SK-N-SH (cell line): Measurements from ENCODE around the gene STX18. TPM values are rescaled to one million over a fixed set of nuclear protein-coding genes. Genes with fewer than 3 reads are reported as not detected.
A peak's percentile ranks its signal among the peaks of the same experiment; 100 is the strongest.

Experiments used
- CTCF ChIA-PET: fragments of 300-600, 350-600 bp; formaldehyde crosslinking; extraction: SDS; loops from one replicate; lab custom pipeline; 2021; lab: Yijun Ruan, JAX
- POLR2A ChIA-PET: fragments of 350-600 bp; sonication (Branson Sonifier 250); formaldehyde crosslinking; extraction: SDS; loops from one replicate; lab custom pipeline; 2020; ENCODE audit warnings: antibody characterized with exemption, inconsistent platforms; lab: Yijun Ruan, JAX
- DNase-seq: peaks from one replicate; pipeline ENCODE4 v3.0.0; 2012
- H2AFZ ChIP-seq: fragments of 200-600 bp; sonication (generic); 2 replicates; pipeline ENCODE4 v1.8.1; 2016; ENCODE audit warnings: antibody characterized with exemption, mild to moderate bottlenecking, low read depth
- H3F3A ChIP-seq: fragments of 200-600 bp; sonication (generic); replicated peaks from 2 replicates; pipeline ENCODE3; 2016; ENCODE audit warnings: antibody characterized with exemption, mild to moderate bottlenecking; ENCODE audit not compliant: insufficient read depth
- H3K27ac ChIP-seq, 2 experiments: fragments of 200-500 bp in 1 of 2; fragments of 200-600 bp in 1 of 2; sonication (Bioruptor generic) in 1 of 2; sonication (generic), shearing (Covaris generic) in 1 of 2; 2 replicates each; pipeline versions ENCODE4 v1.5.1 to v1.6.1; 2014 to 2016; ENCODE audit warnings: low read depth in 2 of 2, inconsistent platforms in 1 of 2, low read length in 1 of 2, mild to moderate bottlenecking in 1 of 2, mixed read lengths in 1 of 2
- H3K27me3 ChIP-seq: fragments of 200-600 bp; sonication (generic), shearing (Covaris generic); 2 replicates; pipeline ENCODE4 v1.6.1; 2016; ENCODE audit warnings: mixed run types; ENCODE audit not compliant: insufficient read depth
- H3K36me3 ChIP-seq, 2 experiments: fragments of 200-500 bp in 1 of 2; fragments of 200-600 bp in 1 of 2; sonication (Bioruptor generic) in 1 of 2; sonication (generic) in 1 of 2; replicated peaks in 1 of 2; 2 replicates each; pipeline versions ENCODE3 to v1.5.1; 2014 to 2016; ENCODE audit warnings: low read length in 1 of 2, mild to moderate bottlenecking in 1 of 2; ENCODE audit not compliant: insufficient read depth in 2 of 2, control insufficient read depth in 1 of 2
- H3K4me1 ChIP-seq, 2 experiments: fragments of 200-500 bp in 1 of 2; fragments of 200-600 bp in 1 of 2; sonication (Bioruptor generic) in 1 of 2; sonication (generic), shearing (Covaris generic) in 1 of 2; 2 replicates each; pipeline versions ENCODE4 v1.5.1 to v1.6.1; 2014 to 2016; ENCODE audit warnings: low read depth in 1 of 2, low read length in 1 of 2, mixed run types in 1 of 2; ENCODE audit not compliant: insufficient read depth in 2 of 2, control insufficient read depth in 1 of 2
- H3K4me2 ChIP-seq: fragments of 200-600 bp; sonication (generic), shearing (Covaris generic); 2 replicates; pipeline ENCODE4 v1.6.1; 2017; ENCODE audit warnings: mixed run types
- H3K4me3 ChIP-seq, 2 experiments: fragments of 200-500 bp in 1 of 2; fragments of 200-600 bp in 1 of 2; sonication (Bioruptor generic) in 1 of 2; sonication (generic), shearing (Covaris generic) in 1 of 2; 2 replicates each; pipeline versions ENCODE4 v1.5.1 to v1.8.1; 2014 to 2016; ENCODE audit warnings: low read depth in 2 of 2, inconsistent platforms in 1 of 2, low read length in 1 of 2, mild to moderate bottlenecking in 1 of 2, mixed read lengths in 1 of 2, moderate library complexity in 1 of 2
- H3K79me2 ChIP-seq: fragments of 200-600 bp; sonication (generic); 2 replicates; pipeline ENCODE4 v1.8.1; 2017; ENCODE audit warnings: mild to moderate bottlenecking; ENCODE audit not compliant: insufficient read depth
- H3K9ac ChIP-seq: fragments of 200-600 bp; sonication (generic); 2 replicates; pipeline ENCODE4 v1.6.1; 2017; ENCODE audit warnings: mixed run types
- H3K9me2 ChIP-seq: fragments of 200-600 bp; sonication (generic); 2 replicates; pipeline ENCODE4 v1.6.1; 2017; ENCODE audit warnings: mixed run types
- H3K9me3 ChIP-seq: fragments of 200-600 bp; sonication (generic); 2 replicates; pipeline ENCODE4 v1.6.1; 2017; ENCODE audit warnings: mixed run types, mild to moderate bottlenecking, moderate library complexity
- H4K20me1 ChIP-seq: fragments of 200-600 bp; sonication (generic); 2 replicates; pipeline ENCODE4 v1.6.1; 2017; ENCODE audit warnings: mild to moderate bottlenecking, mixed run types; ENCODE audit not compliant: insufficient read depth
- CHD2 ChIP-seq: fragments of 150-350 bp; IDR thresholded peaks from 2 replicates; pipeline ENCODE4 v1.6.1; 2018; ENCODE audit warnings: low read length; ENCODE audit not compliant: partially characterized antibody
- CTCF ChIP-seq: fragments of 200-600 bp; sonication (generic); IDR thresholded peaks from 2 replicates; pipeline ENCODE4 v1.6.1; 2017; ENCODE audit warnings: antibody characterized with exemption, mild to moderate bottlenecking, moderate library complexity
- ELF1 ChIP-seq: IDR thresholded peaks from 2 replicates; pipeline ENCODE4 v1.4.0; 2012
- EP300 ChIP-seq, 2 experiments: IDR thresholded peaks; 2 replicates each; pipeline versions ENCODE4 v1.4.0 to v1.6.1; 2012; ENCODE audit warnings: borderline replicate concordance in 1 of 2, low read depth in 1 of 2, low read length in 1 of 2
- FOSL2 ChIP-seq: IDR thresholded peaks from 2 replicates; pipeline ENCODE4 v1.4.0; 2012; ENCODE audit warnings: low read depth, mild to moderate bottlenecking, moderate library complexity, borderline replicate concordance
- FOXJ3 ChIP-seq: sonication (generic); formaldehyde crosslinking; IDR thresholded peaks from 2 replicates; pipeline ENCODE4 v1.5.1; 2020; ENCODE audit warnings: mild to moderate bottlenecking, missing genetic modification reagents
- GABPA ChIP-seq: IDR thresholded peaks from 2 replicates; pipeline ENCODE4 v1.4.0; 2012; ENCODE audit warnings: low read depth, mild to moderate bottlenecking
- GATA2 ChIP-seq: sonication (generic); formaldehyde crosslinking; IDR thresholded peaks from 2 replicates; pipeline ENCODE4 v1.5.0; 2020; ENCODE audit warnings: mild to moderate bottlenecking, missing genetic modification reagents
- MXI1 ChIP-seq: IDR thresholded peaks from 2 replicates; pipeline ENCODE4 v1.6.1; 2012; ENCODE audit warnings: mild to moderate bottlenecking, low read depth, low read length, improper control_type of control experiment
- NFIC ChIP-seq: IDR thresholded peaks from 2 replicates; pipeline ENCODE4 v1.4.0; 2012; ENCODE audit warnings: borderline replicate concordance
- REST ChIP-seq: IDR thresholded peaks from 2 replicates; pipeline ENCODE4 v1.6.1; 2012; ENCODE audit warnings: mild to moderate bottlenecking, low read depth, low read length, moderate library complexity
- RFX5 ChIP-seq: IDR thresholded peaks from 2 replicates; pipeline ENCODE4 v1.6.1; 2012; ENCODE audit warnings: mild to moderate bottlenecking, improper control_type of control experiment, low read length
- SMC3 ChIP-seq: IDR thresholded peaks from 2 replicates; pipeline ENCODE4 v1.6.1; 2012; ENCODE audit warnings: low read depth, low read length, improper control_type of control experiment
- TAF1 ChIP-seq: IDR thresholded peaks from 2 replicates; pipeline ENCODE4 v1.6.1; 2012; ENCODE audit warnings: low read depth, mild to moderate bottlenecking, low read length, moderate library complexity, borderline replicate concordance
- TEAD4 ChIP-seq: IDR thresholded peaks from 2 replicates; pipeline ENCODE4 v1.4.0; 2012; ENCODE audit warnings: mild to moderate bottlenecking, borderline replicate concordance; ENCODE audit not compliant: insufficient read depth
- USF2 ChIP-seq: fragments of 150-350 bp; IDR thresholded peaks from 2 replicates; pipeline ENCODE4 v1.6.1; 2017; ENCODE audit warnings: antibody characterized with exemption, low read length, low read depth, borderline replicate concordance
- YY1 ChIP-seq: IDR thresholded peaks from 2 replicates; pipeline ENCODE4 v1.4.0; 2012; ENCODE audit warnings: low read depth, mild to moderate bottlenecking
- ZBTB33 ChIP-seq: IDR thresholded peaks from 2 replicates; pipeline ENCODE4 v1.4.0; 2012; ENCODE audit warnings: low read depth, borderline replicate concordance
- WGBS: methylation state at CpG from one replicate; pipeline ENCODE4 v1.1.6; 2017; ENCODE audit warnings: low lambda C conversion rate; 5-methylcytosine and 5-hydroxymethylcytosine counted together
- polyA plus RNA-seq, 3 experiments: library from polyadenylated mRNA; depleted of rRNA; stranded (reverse); fragments of >200 nt; gene quantifications; 2 replicates each; pipeline ENCODE4 v1.2.3, GENCODE V29; 2012
- TF ChIP-seq, protein P1 (sequence below): IDR thresholded peaks from 2 replicates; pipeline ENCODE4 v1.4.0; 2012; ENCODE audit warnings: low read depth
- TF ChIP-seq, protein P2 (sequence below): IDR thresholded peaks from 2 replicates; pipeline ENCODE4 v1.4.0; 2012; ENCODE audit warnings: low read depth, borderline replicate concordance

STX18 gene
- 17.3 and 22.3 TPM in 2 replicates for polyA plus RNA-seq (2012; rRNA removed)
- 16.2 and 18.5 TPM in 2 replicates for polyA plus RNA-seq (2012; cell fraction: cytosol; rRNA removed)
- 32.5 and 40.2 TPM in 2 replicates for polyA plus RNA-seq (2012; cell fraction: nucleus; rRNA removed)

DNA sequence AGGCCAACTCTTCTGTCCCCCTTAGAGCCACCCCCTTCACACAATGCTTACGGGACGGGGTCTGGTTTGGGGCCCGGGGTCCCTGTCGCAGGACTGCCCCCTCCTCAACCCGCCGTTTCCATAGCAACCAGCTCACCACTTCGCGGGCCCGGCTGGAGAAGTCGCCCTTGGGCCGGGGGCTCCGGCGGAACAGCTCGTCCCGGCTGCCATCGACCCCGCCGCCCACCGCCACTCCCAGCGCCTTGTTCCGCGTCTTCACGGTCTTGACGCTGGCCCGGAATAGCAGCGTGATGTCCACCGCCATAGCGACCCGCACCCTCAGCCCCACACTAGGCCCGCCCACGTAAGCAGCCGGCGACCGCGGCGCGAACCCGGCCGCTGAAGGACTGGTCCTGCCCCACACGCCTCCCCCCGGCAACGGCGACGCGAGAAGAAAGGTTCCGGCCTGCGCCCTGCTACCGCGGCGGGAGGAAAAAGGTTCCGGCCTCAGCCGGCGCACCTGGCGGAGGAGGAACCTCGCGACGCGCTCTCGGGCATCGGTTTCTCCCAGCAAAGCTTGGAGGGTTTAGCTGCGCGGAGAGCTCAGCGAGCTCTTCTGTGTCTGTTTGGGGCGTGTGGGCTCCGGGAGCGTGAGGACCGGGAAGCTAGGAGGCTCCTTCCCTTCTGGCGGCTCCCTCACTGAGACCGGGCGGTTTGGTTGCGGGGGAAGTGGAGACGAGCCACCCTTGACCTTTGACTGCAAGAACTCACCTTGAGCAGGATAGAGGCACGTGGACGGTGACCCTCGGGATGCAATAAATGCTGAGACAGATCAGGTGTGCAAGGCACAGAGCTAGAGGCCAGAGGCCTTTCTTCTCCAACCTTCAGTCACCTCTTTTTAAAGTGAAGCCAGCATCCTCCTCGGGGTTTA lies at the start of gene STX18:
TSS of gene STX18 (minus strand) at position 388 of the 910 bp plus-strand sequence. CDS start at position 304, 84 bp downstream.
- Histone ChIP-seq H3K36me3 (no peaks in the 10 kb centered on the region), H3K79me2 (peaks cover 55% of the 10 kb centered on the region), H3F3A (no peaks in the 10 kb centered on the region), H3K9me2 (no peaks in the 10 kb centered on the region), H3K27ac (peak within 1 kb of the TSS; percentile 70 to 85), H3K4me1 (peaks cover 3 to 12% of the 10 kb centered on the region in 2 experiments; a peak in 3 of 4 replicates), H3K27me3 (no peaks in the 10 kb centered on the region), H3K4me3 (peak within 1 kb of the TSS; percentile 78 to 93), H3K9me3 (no peaks in the 10 kb centered on the region), H3K9ac (peak within 1 kb of the TSS; percentile 92), H3K4me2 (peak within 1 kb of the TSS; percentile 81), H4K20me1 (0 out of 2 replicates have a peak, but pooled peaks cover 2% of the 10 kb centered on the region), H2AFZ (peak within 1 kb of the TSS; percentile 97)
- ChIA-PET POLR2A (interaction anchor here (0.5 to 1.8 kb wide), 3 partner anchors 13 to 61 kb away, joined by 3 to 6 read pairs (median 3); no protein-coding TSS in a partner anchor), CTCF (interaction anchor here (0.7 to 2.6 kb wide), 5 partner anchors 21 to 290 kb away, joined by 3 to 13 read pairs (median 3); no protein-coding TSS in a partner anchor)
- 0% methylated on average over 15 of the region's 76 CpGs for WGBS
- DNase-seq: peak; percentile 92
- no peak for TF ChIP-seq GATA2 (CRISPR knock-in tag)
- no peak for TF ChIP-seq USF2
- TF ChIP-seq, protein P1, sequence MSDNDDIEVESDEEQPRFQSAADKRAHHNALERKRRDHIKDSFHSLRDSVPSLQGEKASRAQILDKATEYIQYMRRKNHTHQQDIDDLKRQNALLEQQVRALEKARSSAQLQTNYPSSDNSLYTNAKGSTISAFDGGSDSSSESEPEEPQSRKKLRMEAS: peak; percentile 83
- TF ChIP-seq, protein P2, sequence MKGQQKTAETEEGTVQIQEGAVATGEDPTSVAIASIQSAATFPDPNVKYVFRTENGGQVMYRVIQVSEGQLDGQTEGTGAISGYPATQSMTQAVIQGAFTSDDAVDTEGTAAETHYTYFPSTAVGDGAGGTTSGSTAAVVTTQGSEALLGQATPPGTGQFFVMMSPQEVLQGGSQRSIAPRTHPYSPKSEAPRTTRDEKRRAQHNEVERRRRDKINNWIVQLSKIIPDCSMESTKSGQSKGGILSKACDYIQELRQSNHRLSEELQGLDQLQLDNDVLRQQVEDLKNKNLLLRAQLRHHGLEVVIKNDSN: peak; percentile 74; the same call in 1 of the 2 replicates
- TF ChIP-seq CHD2: peak; percentile 77
- TF ChIP-seq EP300 (IDR thresholded peaks at IDR 0.05; ENCODE audit: borderline replicate concordance in 1 of 2, low read depth in 1 of 2, low read length in 1 of 2): peak in 1 of 2 experiments; percentile 47; a peak in 1 of 4 replicates
- peak; percentile 78 for TF ChIP-seq GABPA
- TF ChIP-seq ZBTB33: no peak
- TF ChIP-seq ELF1: peak; percentile 63; the same call in 1 of the 2 replicates
- TF ChIP-seq FOXJ3 (CRISPR knock-in tag): peak; percentile 58; the same call in 1 of the 2 replicates
- TF ChIP-seq REST: peak; percentile 54; the same call in 1 of the 2 replicates
- TF ChIP-seq MXI1: peak; percentile 76
- no peak for TF ChIP-seq CTCF
- peak; percentile 12; the same call in 1 of the 2 replicates for TF ChIP-seq RFX5
- peak; percentile 96; the same call in 1 of the 2 replicates for TF ChIP-seq TAF1
- peak; percentile 76 for TF ChIP-seq YY1
- peak; percentile 33; the same call in 1 of the 2 replicates for TF ChIP-seq FOSL2
- TF ChIP-seq NFIC: no peak
- TF ChIP-seq TEAD4: peak; percentile 38; the same call in 1 of the 2 replicates
- TF ChIP-seq SMC3: no peak
